Measurements from ENCODE around the gene PITPNC1.
"Not testable (repeated sequence)": the region's sequence is repeated elsewhere in the genome, so short reads cannot be mapped to it uniquely, and the experiment has no call there.

The PITPNC1 gene

DNA sequence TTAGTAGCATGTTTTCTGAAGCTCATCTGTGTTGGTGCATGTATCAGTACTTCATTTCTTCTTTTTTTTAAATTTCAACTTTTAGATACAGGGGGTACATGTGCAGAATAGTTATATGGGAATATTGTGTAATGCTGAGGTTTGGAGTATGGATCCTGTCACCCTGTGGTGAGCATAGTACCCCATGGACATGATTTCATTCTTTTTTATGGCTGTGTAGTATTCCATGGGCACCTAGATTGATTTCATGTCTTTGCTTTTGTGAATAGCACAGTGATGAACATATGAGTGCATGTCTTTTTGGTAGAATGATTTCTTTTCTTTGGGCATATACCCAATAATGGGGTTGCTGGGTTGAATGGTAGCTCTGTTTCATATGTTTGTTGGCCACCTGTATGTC, 285.6 kb downstream of the PITPNC1 start:
- no peak for DNase-seq

DNA sequence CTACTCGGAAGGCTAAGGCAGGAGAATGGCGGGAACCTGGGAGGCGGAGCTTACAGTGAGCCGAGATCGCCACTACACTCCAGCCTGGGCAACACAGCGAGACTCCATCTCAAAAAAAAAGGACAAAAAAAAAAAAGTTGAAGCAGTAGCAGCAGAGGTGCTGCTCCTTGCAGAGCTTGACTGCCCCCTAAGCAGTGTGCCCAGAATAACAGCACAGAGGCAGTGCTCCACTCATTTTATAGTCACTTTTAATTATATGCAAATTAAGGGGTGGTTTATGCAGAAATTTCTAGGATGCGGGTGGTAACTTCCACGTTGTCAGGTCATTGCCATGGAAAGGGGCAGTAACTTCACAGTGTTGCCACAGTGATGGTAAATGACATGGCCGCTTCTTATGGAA, 286.4 kb downstream of the PITPNC1 start:
- DNase-seq, result no peak

DNA sequence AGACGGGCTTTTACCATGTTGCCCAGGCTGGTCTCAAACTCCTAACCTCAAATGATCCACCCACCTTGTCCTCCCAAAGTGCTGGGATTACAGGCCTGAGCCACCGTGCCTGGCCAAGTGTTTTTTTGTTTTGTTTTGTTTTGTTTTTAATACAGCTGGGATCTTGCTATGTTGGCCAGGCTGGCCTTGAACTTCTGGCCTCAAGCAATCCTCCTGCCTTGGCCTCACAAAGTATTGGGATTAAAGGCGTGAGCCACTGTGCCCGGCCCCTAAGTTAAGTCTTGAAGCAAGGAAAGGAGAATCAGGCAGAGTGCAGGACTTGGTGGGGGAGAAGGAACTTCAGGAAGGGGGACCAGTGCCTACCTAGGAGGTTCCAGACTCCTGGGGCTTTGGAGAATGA, 288.9 kb downstream of the PITPNC1 start:
- DNase-seq, result no peak

DNA sequence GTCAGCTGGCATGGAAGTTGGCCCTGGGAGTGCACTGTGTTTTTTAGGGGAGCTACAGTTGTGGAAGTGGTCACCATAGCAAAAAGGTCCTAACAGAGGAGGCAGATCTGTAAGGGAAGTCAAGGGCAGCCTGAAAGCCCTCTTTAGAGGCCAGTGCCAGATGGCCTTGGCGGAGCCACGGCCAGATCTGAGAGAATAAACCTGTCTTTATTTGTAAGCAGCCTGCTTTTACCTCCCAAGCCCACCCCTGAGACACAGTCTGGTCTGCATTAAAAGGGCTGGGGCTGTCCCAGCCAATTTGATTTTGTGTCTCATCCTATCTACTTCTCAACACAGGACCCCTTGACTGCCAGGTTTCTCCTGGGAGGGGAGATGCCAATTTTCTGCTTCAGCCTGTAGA, 289.6 kb downstream of the PITPNC1 start:
- no peak for DNase-seq

DNA sequence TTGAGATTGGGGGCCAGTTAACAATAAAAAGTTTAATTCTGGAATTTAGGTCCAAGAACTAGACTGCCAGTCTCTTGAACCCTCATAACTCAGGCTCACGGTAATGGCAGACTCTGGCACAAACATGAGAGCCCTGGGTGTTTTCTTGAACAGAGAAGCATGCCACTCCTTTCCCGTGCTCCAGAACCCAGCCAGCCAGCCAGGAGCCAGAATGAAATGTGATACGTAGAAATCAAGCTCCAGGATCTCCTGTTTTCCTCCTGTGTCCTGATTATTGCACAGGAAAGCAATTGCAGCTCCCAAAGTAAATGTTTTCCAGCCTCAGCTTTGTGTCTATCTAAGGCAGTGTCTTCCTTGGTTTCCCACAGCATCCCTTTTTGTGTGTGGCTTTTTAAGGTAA, 294.4 kb downstream of the PITPNC1 start:
- DNase-seq, result no peak

DNA sequence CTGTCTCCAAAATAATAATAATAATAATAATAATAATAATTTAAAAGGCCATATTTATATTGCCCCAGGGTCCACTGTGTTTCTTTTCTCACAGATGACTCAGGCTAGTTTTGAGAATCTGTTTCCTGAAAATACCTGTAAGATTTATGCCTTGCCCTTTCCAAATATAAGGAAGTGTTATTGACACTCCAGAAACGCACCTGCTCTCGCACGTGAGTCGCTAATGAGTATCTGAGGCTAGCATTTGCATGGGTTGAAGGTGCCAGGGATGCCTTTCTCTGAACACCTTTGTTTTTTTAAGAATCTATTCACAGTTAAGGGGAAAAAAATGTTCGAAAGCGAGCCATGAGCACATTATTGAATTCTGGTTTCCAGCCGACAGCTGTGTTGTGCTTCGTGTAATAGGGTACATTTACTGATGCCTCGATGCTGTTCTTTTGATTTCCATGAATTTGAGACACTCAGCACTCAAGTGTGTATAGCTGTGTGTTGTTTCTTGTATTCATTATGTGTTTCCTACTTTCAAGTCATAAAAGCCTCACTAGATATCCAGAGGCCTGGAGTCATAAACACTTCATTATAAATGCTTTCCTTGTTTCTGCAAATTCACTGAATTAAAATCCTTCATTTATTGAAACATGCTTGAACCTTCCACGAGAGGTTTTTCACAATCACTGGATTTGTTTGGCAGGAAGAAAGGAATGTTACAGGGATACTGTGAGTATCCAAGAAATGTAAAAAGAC, 295.7 kb downstream of the PITPNC1 start:
- DNase-seq, result no peak

DNA sequence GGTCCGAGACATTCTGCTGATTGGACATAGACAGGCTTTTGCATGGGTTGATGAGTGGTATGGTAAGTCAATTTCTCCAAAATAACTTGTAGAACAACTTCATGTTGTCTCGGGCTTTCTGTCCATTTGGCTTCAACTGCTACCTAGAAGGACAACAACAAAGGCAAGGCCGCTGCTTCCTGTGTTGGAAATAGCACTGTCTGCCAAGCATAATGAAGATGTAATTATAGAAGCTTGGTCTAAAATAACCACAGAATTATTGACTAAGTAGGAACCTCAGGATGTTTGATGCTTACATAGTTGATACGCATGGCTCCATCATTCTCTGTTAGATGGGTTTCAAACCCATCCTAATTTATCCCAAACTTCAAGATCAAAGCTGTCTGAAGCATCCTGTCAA, 298.4 kb downstream of the PITPNC1 start:
- DNase-seq, result no peak

DNA sequence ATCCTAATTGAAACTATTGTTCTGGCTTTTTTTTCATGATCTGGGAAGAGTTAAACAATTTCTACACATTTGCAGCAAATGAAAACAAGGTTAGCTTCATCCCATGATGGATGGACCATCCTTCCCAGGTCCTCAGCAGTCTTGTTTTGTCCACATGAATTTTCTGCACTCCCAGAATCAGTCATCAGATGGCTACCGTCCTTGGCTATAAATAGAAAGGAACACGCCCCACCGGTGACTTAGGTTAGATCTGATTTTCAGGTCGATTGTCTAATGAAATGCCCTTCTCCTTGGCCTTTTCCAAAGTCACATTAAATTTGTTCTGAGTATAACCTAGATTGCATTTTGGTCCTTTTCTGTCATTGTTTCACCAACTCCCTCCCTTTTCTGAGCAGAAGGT, 299.2 kb downstream of the PITPNC1 start:
- DNase-seq, result no peak

DNA sequence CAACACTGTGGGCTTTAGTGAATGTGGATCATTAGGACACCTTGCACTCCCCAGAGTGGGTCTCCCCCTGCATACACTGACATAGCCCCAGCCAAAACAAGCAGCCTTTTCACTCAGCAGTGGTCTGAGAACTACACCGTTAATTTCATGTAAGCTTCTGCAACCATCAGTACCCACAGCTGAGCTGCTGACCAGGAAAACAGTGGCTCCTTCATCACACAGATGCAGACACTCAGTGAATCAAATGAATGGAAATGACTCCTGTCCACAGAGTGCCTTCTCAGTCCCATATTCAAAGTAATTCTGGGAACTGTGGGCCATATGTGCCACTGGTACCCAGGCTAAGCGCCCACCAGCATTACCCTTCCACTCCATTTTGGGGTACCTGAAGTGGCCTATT, 301.3 kb downstream of the PITPNC1 start:
- DNase-seq, result no peak

DNA sequence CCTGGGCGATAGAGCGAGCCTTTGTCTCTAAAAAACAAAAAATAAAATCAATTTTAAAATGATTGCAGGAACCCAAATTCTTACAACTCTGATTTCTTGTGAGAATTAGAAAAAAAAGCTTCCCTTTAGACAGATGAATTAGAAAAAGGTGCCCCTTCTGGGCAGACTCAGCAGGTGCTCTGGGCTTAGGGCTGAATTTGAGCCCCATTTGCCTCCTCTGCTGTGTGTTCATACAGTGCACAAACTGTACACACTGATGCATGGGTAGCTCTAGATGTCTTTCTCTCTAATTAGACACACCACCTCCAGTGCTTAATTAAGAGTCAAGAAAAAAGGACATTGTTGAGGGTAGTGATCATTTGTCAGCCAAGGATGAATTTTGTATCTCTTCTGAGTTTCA, 302.1 kb downstream of the PITPNC1 start:
- no peak for DNase-seq

DNA sequence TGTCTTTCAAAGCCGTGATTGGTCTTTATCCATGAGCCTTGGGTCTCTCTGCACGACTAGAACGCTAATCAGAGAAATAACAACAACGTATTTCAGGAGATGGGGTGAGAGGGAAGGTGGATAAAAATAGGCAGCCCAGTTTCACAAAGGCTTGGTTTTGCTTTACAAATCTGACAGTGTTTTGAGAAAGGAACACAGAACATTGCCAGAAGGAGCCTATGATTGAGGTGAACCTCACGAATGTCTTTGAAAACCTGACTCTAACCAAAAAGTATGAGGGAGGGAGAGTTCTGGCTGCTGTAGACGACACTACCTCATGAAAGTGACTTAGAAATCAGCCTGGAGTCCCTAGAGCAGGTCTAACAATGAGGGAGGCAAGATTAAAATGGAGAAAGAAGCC, 302.6 kb downstream of the PITPNC1 start:
- DNase-seq, result no peak

DNA sequence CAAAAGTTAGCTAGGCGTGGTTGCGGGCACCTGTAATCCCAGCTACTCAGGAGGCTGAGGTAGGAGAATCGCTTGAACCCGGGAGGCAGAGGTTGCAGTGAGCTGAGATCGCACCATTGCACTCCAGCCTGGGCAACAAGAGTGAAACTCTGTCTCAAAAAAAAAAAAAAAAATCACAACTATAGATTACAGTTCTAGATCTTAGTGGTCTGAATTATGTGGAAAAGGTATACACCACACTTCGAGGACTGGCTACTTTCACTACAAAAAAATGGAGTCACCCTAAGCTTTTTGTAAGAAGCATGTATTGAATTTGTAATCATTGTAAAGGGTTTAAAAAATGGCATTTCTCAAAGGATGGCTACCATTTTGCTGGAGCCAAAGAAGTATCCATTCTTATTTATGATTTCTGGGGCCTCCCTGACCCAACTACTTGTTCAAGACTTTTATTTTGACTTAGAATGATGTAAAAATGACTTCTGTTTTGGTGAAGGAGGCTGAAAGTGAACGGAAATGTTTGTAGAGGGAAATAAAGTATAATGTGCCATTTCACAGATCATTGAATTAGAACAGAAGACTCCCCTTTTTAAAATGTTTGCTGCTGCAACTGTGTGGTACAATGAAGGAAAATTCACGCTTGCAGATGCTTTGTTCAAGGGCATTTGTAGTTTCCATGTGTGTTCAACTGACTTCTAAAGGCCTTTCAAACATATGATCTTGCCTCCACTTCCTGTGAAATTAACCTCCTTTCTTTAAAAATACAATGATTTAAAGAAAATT, 303.6 kb downstream of the PITPNC1 start:
- no peak for DNase-seq

DNA sequence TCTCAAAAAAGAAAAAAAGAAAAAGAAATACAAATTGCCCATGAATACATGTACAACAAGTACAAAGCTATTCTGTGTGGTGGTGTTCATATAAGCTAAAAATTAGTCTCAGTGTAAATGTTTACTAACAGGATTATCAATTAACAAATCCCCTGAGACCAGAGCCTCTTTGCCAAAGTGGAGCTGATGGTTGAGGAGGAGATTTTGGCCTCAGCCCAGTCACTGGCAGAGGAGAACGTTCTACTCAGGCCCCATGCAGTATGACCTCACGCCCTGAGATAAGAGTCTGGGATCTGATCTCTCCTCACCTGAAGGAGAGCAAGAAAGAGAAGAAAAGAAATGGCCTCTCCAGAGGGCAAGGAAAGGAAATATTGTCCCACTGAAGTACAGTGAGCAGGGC, 305.1 kb downstream of the PITPNC1 start:
- DNase-seq, result no peak

DNA sequence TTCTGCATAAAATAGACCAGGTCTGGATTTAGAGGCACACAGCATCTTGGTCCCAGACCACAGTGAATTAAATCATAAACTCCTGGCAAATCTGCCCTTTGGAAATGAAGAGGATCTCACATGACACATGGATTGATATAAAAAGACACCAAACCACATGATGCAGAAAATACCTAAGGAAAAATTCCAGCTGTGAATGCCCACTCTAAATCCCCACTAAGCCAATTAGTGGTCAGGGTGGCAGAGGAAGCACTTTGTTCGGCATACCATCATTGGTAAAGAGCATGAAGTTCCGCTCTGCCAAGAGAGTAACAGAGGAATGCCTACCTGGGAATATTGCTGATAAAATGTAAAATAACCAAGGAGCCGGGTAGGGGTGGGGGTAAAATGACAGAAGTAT, 308.3 kb downstream of the PITPNC1 start:
- no peak for DNase-seq

DNA sequence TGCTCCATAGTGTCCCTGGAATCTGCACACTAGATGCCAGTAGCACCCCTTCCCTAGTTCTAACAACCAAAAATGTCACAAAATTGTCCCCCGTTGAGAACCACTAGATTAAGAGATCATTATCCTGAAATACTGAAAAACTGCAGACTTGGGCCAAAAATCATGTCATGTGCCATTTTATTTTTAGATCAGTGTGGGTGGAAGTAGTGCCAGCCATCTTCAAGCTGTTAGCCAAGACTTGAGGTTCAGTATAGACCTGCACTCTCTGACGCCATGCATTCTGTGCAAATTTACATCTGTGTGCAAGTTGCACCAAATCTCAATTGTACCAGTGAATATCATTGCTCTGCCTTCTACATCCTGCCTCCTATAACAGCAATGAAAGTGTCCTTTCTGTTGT, 309.2 kb downstream of the PITPNC1 start:
- peak; percentile 17 for DNase-seq

DNA sequence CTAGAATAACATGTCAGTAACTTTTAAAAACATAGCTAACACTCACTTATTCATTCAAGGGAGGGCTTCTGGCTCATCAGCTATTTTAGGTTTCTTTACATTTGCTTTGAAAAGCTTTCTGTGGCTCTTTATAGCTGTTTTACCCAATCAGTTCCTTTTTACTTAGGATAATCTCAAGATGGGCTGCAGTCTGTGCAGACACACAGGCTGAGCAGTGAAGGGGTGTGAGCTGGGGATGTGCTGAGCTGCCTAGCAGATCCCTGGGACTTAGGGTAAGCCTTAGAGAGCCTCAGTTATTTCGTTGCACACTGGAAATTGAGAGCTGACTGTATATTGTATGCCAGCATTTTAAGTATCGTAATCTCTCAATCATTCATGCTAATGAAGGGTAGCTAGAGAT, 310.4 kb downstream of the PITPNC1 start:
- no peak for DNase-seq

DNA sequence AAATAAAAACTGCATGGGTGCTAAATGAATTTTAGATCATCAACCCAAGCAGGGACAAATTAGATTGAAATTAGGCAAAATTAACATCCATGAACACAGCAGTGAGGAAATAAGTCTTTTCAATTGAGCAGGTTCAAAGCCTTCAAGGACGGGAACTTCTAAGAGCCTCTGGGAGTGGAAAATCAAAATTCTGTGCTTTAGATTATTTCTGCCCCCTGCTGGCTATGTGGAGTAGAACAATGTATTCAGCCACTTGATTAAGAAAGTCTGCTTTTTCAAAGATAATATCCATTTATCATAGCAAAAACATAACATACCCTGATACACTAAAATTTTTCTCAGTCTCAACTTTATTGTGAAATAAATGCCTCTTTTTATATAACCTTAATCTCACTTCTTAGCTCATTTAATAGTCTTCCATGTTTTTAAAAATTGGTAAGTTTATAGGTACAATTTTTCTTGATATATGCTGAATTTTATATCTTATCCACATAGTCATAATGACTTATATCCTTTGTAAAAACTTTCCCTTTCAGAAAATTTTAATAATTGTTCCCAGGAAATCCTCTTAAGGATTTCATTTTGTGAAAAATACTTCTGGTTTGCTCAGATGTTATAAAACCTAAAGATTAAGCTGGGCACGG, 312.6 kb downstream of the PITPNC1 start:
- DNase-seq, result peak; percentile 80

DNA sequence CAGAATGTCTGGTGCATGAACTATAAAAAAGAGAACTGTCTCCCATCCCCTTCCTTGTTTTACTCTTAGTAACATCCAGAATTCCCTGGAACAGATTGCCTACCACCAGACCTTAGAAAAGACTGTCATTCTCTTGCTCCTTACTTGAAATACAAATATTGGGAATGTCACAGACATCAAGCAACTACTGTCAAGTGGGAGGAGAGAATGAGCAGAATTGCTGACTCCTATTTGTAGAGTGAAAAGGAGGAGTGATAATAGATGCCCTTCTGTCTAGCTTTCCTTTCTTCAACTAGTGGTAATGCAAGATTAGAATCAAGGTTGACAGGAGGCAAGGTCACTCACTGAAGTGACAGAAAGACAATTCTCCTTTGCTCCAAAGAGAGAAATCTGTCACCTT, 316.7 kb downstream of the PITPNC1 start:
- DNase-seq, result no peak

DNA sequence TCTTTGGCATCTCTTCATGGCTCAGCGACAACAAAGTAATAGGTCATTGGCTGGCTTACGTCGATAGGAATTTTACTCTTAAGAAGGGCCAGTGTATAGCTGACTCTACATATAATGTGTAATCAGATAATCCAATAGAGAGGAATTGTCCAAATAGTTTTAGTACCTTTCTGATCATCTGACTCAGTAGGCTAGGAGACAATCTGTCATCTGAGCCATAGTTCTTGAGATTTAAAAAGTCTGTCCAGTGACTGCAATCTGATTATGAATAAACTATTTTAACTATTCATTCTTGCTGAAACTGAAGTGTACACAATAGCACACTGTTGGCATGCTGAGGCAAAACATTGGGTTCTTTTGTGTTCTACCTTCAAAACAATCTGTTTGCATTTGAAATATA, 319.3 kb downstream of the PITPNC1 start:
- no peak for DNase-seq

DNA sequence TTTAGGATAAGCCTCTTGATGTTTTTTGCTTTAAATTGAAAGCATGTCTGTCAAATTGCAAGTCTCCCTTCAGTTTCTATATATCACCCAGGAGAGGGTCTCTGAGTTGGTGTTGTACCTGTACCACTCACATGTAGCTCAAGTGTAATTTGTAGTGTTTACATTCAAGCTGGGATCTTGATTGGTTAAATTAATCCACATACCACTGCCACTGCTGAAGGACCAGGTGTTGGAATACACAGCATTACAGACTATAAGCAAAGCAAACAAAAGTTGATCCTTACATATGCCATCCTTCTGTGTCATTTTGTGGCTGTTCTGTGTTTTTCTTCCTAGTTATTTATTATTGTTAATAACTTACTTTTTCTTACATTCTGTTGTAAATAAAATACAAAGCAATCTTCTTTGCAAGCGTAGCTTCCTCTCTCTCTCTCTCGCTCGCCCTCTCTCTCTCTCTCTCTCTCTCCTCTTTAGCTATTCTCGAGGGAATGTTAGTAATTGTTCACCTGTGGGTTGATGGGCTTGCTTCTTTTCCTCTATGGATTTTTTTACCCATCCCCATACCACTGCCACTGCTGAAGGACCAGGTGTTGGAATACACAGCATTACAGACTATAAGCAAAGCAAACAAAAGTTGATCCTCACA, 319.9 kb downstream of the PITPNC1 start:
- DNase-seq, result no peak

DNA sequence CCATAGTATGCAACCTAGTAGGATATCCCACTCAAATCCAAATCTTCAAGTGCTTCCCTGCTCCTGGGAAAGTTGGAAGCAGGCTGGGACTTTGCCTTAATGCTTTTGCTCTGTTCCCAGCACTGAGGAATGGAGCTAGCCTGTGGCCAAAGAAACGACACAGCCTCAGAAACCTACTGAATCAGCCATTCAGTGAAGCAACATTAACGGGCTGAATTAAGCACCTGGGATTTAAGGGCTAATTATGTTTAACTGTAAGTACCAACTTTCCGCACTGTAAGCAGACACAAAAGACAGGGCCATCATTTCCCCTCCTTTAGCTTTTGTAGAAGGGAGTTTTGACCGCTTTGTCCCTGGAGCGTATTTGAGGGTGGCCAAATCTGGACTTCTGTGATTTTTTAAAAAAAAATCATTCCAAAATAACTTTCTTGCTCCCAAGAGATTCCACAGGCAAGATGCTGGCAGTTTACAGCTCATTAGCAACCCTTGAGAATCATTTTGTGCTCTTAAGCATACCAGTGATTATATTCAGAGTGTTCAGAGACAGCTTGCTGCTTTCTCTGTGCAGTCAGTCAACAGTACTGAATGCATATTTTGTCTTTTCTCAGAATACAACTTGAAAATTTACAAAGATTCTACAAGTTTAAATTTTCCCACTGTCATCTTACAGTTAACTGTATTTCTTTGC, 323.1 kb downstream of the PITPNC1 start:
- peak; percentile 30 for DNase-seq

DNA sequence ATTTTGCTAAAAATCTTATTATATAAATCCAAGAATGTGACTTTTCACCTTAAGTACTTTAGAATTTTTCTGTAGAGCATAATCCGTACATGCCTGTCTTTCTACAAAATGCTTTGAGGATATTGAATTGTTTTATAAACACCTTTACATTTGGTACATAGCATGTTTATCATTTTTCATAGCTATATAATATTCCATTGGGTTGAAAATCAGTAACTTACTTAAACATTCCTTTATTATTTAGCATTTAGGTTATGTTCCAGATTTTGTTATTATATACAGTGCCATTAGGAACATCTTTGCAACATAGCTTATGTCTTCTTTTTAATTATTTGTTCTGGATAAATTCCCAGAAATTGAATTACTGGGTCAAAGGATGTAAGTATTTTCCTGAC, 323.6 kb downstream of the PITPNC1 start:
- no peak for DNase-seq

DNA sequence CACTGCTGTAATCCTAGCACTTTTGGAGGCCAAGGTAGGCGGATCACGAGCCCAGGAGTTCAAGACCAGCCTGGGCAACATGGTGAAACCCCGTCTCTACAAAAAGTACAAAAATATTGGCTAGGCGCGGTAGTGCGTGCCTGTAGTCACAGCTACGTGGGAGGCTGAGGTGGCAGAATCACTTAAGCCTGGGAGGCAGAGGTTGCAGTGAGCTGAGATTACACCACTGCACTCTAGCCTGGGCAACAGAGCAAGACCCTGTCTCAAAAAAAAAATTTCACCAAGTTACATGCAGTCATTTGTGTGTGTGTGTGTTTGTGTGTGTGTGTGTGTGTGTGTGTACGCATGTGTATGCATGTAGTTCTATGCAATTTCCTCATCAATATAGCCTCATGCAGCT, 325.8 kb downstream of the PITPNC1 start:
- DNase-seq, result not testable (repeated sequence)

Data from RPMI8226 (cell line).